Pancreas (tissue), 10 donors: ENCODE measurements around the gene PHOX2B. TPM values are rescaled to one million over a fixed set of nuclear protein-coding genes. Genes with fewer than 3 reads are reported as not detected.
A peak's percentile ranks its signal among the peaks of the same experiment; 100 is the strongest.

Experiments used
- ATAC-seq, 4 donors: fragments of 200-7000 bp; cut with Tn5 transposase; one replicate each; pipeline versions ENCODE4 v1.8.0 to v1.9.1; 2020; ENCODE audit warnings: mild to moderate bottlenecking in 4 of 4, moderate library complexity in 4 of 4
- DNase-seq, 6 donors: peaks; one replicate each; pipeline ENCODE4 v3.0.0-alpha.2; 2020
- FAIRE-seq: peaks from 2 replicates; lab custom pipeline; 2012; peaks lifted over from hg19 to GRCh38; lab: Jason Lieb, UNC
- H3K27ac ChIP-seq, 4 donors: fragments of 200-600 bp; sonication (generic); 1 replicate in 3 of 4; 2 replicates in 1 of 4; pipeline versions ENCODE4 v1.5.0 to v1.8.0; 2020
- H3K27me3 ChIP-seq, 4 donors: fragments of 200-600 bp; one replicate each; pipeline ENCODE4 v1.8.0; 2021
- H3K36me3 ChIP-seq, 3 donors: fragments of 200-600 bp; sonication (generic) in 1 of 3; one replicate each; pipeline versions ENCODE4 v1.5.0 to v1.8.0; 2020 to 2021
- H3K4me1 ChIP-seq, 3 donors: fragments of 200-600 bp; one replicate each; pipeline ENCODE4 v1.8.0; 2021
- H3K4me3 ChIP-seq, 4 donors: fragments of 200-600 bp; sonication (generic) in 2 of 4; one replicate each; pipeline versions ENCODE4 v1.5.0 to v1.8.0; 2020 to 2021
- H3K9me3 ChIP-seq, 4 donors: fragments of 200-600 bp; one replicate each; pipeline ENCODE4 v1.8.0; 2021
- CTCF ChIP-seq, 4 donors: fragments of 200-600 bp; sonication (generic) in 3 of 4; IDR thresholded peaks; one replicate each; pipeline versions ENCODE4 v1.5.0 to v1.8.0; 2021; ENCODE audit warnings: antibody characterized with exemption in 4 of 4
- WGBS, 2 donors: extraction: QIAGEN DNeasy Blood & Tissue Kit; methylation state at CpG; one replicate each; pipeline ENCODE4 v1.1.7; 2013; 5-methylcytosine and 5-hydroxymethylcytosine counted together
- intact Hi-C, 3 donors: fragments of 100-400 bp; cut with DNase I; formaldehyde crosslinking; loops; one replicate each; pipeline versions ENCODE4 v1.11.1 to v1.14.2; 2022
- polyA plus RNA-seq, 2 donors: library from polyadenylated mRNA; stranded (reverse); fragments of 200-250 nt; gene quantifications; one replicate each; pipeline ENCODE4 v1.2.3, GENCODE V29; 2013
- total RNA-seq, 6 donors: library from RNA; stranded (reverse); fragmentation: NEBNext Ultra II Directional in 4 of 6; extraction: Animal tissue kit (Norgen Biotek cat#: 25700) in 4 of 6; gene quantifications; one replicate each; pipeline versions ENCODE4 v1.2.1 to v1.2.4, GENCODE V29; 2021 to 2023
- donor health status: healthy with polysubstance abuse.
- donor health status: DM: no; HTN: no; CAD: no; lungs with moderate emphysema.
- donor health status: DM: no; HTN: no; CAD: no.
- donor health status: control.
- donor health status: control.
- donor health status: Bipolar disorder and iron deficiency.
- donor health status: DM: yes; HTN: yes; CAD: no.
- donor health status: DM: no; HTN: no; CAD: no.
- donor health status: DM: no; HTN: no; CAD: no.
- donor health status: DM: yes; HTN: yes; CAD: no.

The PHOX2B gene
- total RNA-seq (not detected), polyA plus RNA-seq (under 1 TPM in 1 of 2 donors, not detected in 1; 0.54 TPM)

- no peaks in the 10 kb centered on the region for H3K4me1 ChIP-seq
- DNase-seq (no peak), FAIRE-seq (no peak), ATAC-seq (no peak)
- H3K9me3 ChIP-seq: no peaks in the 10 kb centered on the region
- WGBS, 2 donors: 7 to 8% methylated on average over 15 of the region's 15 CpGs
- TF ChIP-seq CTCF (IDR thresholded peaks at IDR 0.05): no peak
- intact Hi-C loops: no loop called here
- H3K27ac ChIP-seq: no peak within 1 kb of the TSS
- no peaks in the 10 kb centered on the region for H3K36me3 ChIP-seq
- H3K27me3 ChIP-seq: peaks cover 0 to 59% (median 13%) of the 10 kb centered on the region in 4 donors
- H3K4me3 ChIP-seq: no peak within 1 kb of the TSS
Observed at GRCh38 chr4:41748571-41749475, at the start of gene PHOX2B. Gene PHOX2B (minus strand): TSS chr4:41748725. CDS start chr4:41748610, 115 bp downstream.

GRCh38 chr4:41797260-41797659 lies 48.7 kb upstream of the PHOX2B start:
- 8 to 10% methylated on average over 2 of the region's 2 CpGs for WGBS, 2 donors
- intact Hi-C loops: no loop called here
- no peaks in the 10 kb centered on the region for H3K9me3 ChIP-seq
- H3K4me3 ChIP-seq: no peak overlapping the region
- H3K27me3 ChIP-seq: no peaks in the 10 kb centered on the region
- peak in 2 of 4 donors; percentile 16 to 71 for ATAC-seq
- no peaks in the 10 kb centered on the region for H3K36me3 ChIP-seq
- no peak for TF ChIP-seq CTCF (IDR thresholded peaks at IDR 0.05)
- FAIRE-seq: no peak
- no peak overlapping the region for H3K27ac ChIP-seq
- H3K4me1 ChIP-seq: no peaks in the 10 kb centered on the region
- DNase-seq: no peak

- FAIRE-seq: no peak
- TF ChIP-seq CTCF (IDR thresholded peaks at IDR 0.05): no peak
- Histone ChIP-seq H3K27ac (no peak overlapping the region), H3K9me3 (no peaks in the 10 kb centered on the region), H3K4me3 (no peak overlapping the region), H3K4me1 (no peaks in the 10 kb centered on the region), H3K27me3 (no peaks in the 10 kb centered on the region), H3K36me3 (no peaks in the 10 kb centered on the region)
- DNase-seq: no peak
- intact Hi-C loops: no loop called here
- peak in 1 of 4 donors; percentile 14 for ATAC-seq
- 4 to 9% methylated on average over 8 of the region's 8 CpGs for WGBS, 2 donors
Observed at GRCh38 chr4:41796545-41797210, 48.2 kb upstream of the PHOX2B start.

GRCh38 chr4:41795796-41796385 lies 47.4 kb upstream of the PHOX2B start:
- Histone ChIP-seq H3K27me3 (no peaks in the 10 kb centered on the region), H3K4me3 (no peak overlapping the region), H3K36me3 (no peaks in the 10 kb centered on the region), H3K4me1 (no peaks in the 10 kb centered on the region), H3K9me3 (no peaks in the 10 kb centered on the region), H3K27ac (no peak overlapping the region)
- DNase-seq: no peak
- WGBS, 2 donors: 24 to 25% methylated on average over 2 of the region's 2 CpGs
- no peak for ATAC-seq
- intact Hi-C loops: no loop called here
- no peak for TF ChIP-seq CTCF (IDR thresholded peaks at IDR 0.05)
- no peak for FAIRE-seq
